Keratinocyte (primary cell): ENCODE data around the gene EBF4.

Experiments
- EZH2 ChIP-seq: IDR thresholded peaks from one replicate; pipeline ENCODE4 v1.6.1; 2012; ENCODE audit warnings: inconsistent platforms, mild to moderate bottlenecking, low read length, moderate library complexity
- TF ChIP-seq, protein P1 (sequence below), 3 experiments: IDR thresholded peaks in 1 of 3; conservative IDR thresholded peaks in 1 of 3; optimal IDR thresholded peaks in 1 of 3; 2 replicates in 2 of 3; 3 replicates in 1 of 3; pipeline versions ENCODE3 to v1.5.1; 2011; ENCODE audit warnings: low read length in 3 of 3, mild to moderate bottlenecking in 3 of 3, moderate library complexity in 2 of 3, control low read depth in 1 of 3, inconsistent platforms in 1 of 3; ENCODE audit not compliant: insufficient read depth in 2 of 3; ENCODE audit errors: extremely low read depth in 1 of 3

DNA sequence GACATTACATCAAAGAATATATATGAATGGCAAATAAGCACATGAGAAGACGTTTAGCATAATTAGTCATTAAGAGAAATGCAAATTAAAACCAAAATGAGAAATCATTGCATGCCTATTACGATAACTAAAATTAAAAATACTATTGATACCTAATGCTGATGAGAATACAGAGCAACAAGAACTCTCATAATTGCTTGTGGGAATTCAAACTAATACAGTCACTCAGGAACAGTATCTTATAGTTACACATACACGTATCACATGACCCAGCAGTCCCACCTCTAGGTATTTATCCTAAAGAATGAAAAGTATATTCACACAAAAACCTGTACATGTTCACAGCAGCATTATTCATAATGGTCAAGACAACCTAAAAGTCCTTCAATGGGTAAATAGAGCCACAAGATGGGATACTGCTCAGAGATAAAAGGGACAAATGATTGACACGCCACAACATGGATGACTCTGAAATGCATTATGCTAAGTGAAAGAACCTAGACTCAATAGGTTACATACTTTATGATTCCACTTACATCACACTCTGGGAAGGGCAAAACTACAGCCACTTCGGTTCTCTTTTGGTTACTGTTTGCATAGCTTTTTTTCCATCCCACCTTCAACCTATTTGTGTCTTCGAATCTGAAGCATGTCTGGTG lies 91.5 kb downstream of the EBF4 start:
- TF ChIP-seq, protein P1, sequence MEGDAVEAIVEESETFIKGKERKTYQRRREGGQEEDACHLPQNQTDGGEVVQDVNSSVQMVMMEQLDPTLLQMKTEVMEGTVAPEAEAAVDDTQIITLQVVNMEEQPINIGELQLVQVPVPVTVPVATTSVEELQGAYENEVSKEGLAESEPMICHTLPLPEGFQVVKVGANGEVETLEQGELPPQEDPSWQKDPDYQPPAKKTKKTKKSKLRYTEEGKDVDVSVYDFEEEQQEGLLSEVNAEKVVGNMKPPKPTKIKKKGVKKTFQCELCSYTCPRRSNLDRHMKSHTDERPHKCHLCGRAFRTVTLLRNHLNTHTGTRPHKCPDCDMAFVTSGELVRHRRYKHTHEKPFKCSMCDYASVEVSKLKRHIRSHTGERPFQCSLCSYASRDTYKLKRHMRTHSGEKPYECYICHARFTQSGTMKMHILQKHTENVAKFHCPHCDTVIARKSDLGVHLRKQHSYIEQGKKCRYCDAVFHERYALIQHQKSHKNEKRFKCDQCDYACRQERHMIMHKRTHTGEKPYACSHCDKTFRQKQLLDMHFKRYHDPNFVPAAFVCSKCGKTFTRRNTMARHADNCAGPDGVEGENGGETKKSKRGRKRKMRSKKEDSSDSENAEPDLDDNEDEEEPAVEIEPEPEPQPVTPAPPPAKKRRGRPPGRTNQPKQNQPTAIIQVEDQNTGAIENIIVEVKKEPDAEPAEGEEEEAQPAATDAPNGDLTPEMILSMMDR (optimal IDR thresholded peaks at IDR 0.05 in 1 of 3, IDR thresholded peaks at IDR 0.05 in 1 of 3, conservative IDR thresholded peaks at IDR 0.05 in 1 of 3; ENCODE audit: extremely low read depth in 1 of 3, insufficient read depth in 2 of 3, low read length in 3 of 3), result no peak
- no peak for TF ChIP-seq EZH2
